ENCODE measurements around the gene IFTAP. TPM values are rescaled to one million over a fixed set of nuclear protein-coding genes. Genes with fewer than 3 reads are reported as not detected.

The IFTAP gene
- total RNA-seq, 4 donors from 2014 or later: 22.1 to 35.3 (median 29.5) TPM

GRCh38 chr11:36600180-36600579 lies 5.9 kb downstream of the IFTAP start:
- peaks cover 6 to 11% of the 10 kb centered on the region in 2 donors for H3K4me1 ChIP-seq
- in situ Hi-C loops (cut with MboI; ENCODE audit: low sequenced_read_pairs in 4 of 4) (no loop called here), intact Hi-C loops (cut with DNase I; ENCODE audit: low total_unique reads) (no loop called here)
- no peaks in the 10 kb centered on the region for H3K36me3 ChIP-seq
- H3K4me3 ChIP-seq: no peak overlapping the region
- TF ChIP-seq CTCF (IDR thresholded peaks at IDR 0.05 in 4 of 5, conservative IDR thresholded peaks at IDR 0.05 in 1 of 5): no peak
- TF ChIP-seq POLR2A (IDR thresholded peaks at IDR 0.05): no peak
- no peaks in the 10 kb centered on the region for H3K9me3 ChIP-seq
- no peak for ATAC-seq
- DNase-seq: no peak
- no peak overlapping the region for H3K27ac ChIP-seq
- no peaks in the 10 kb centered on the region for H3K27me3 ChIP-seq

GRCh38 chr11:36601155-36601554 lies 6.9 kb downstream of the IFTAP start:
- Histone ChIP-seq H3K27me3 (no peaks in the 10 kb centered on the region), H3K4me3 (no peak overlapping the region), H3K4me1 (peaks cover 0 to 5% of the 10 kb centered on the region in 2 donors), H3K27ac (no peak overlapping the region), H3K36me3 (no peaks in the 10 kb centered on the region), H3K9me3 (no peaks in the 10 kb centered on the region)
- intact Hi-C loops (cut with DNase I; ENCODE audit: low total_unique reads) (no loop called here), in situ Hi-C loops (cut with MboI; ENCODE audit: low sequenced_read_pairs in 4 of 4) (no loop called here)
- DNase-seq (no peak), ATAC-seq (no peak)
- no peak for TF ChIP-seq POLR2A (IDR thresholded peaks at IDR 0.05)

- intact Hi-C loops (cut with DNase I; ENCODE audit: low total_unique reads) (no loop called here), in situ Hi-C loops (cut with MboI; ENCODE audit: low sequenced_read_pairs in 4 of 4) (no loop called here)
- H3K4me3 ChIP-seq: no peak overlapping the region
- H3K4me1 ChIP-seq: peaks cover 0 to 5% of the 10 kb centered on the region in 2 donors
- ATAC-seq: no peak
- no peaks in the 10 kb centered on the region for H3K36me3 ChIP-seq
- DNase-seq: no peak
- no peak overlapping the region for H3K27ac ChIP-seq
- H3K9me3 ChIP-seq: no peaks in the 10 kb centered on the region
- no peaks in the 10 kb centered on the region for H3K27me3 ChIP-seq
- TF ChIP-seq POLR2A (IDR thresholded peaks at IDR 0.05): no peak
- TF ChIP-seq CTCF (IDR thresholded peaks at IDR 0.05 in 4 of 5, conservative IDR thresholded peaks at IDR 0.05 in 1 of 5): no peak
Observed at GRCh38 chr11:36602135-36602534, 7.8 kb downstream of the IFTAP start.

- Histone ChIP-seq H3K4me1 (peaks cover 0 to 5% of the 10 kb centered on the region in 2 donors), H3K9me3 (no peaks in the 10 kb centered on the region), H3K27ac (no peak overlapping the region), H3K36me3 (peaks cover 0 to 5% of the 10 kb centered on the region in 2 donors), H3K4me3 (no peak overlapping the region), H3K27me3 (no peaks in the 10 kb centered on the region)
- ATAC-seq: no peak
- intact Hi-C loops (cut with DNase I; ENCODE audit: low total_unique reads): no loop called here
- no peak for TF ChIP-seq POLR2A (IDR thresholded peaks at IDR 0.05)
- TF ChIP-seq CTCF (IDR thresholded peaks at IDR 0.05 in 4 of 5, conservative IDR thresholded peaks at IDR 0.05 in 1 of 5): no peak
- DNase-seq: no peak
- in situ Hi-C loops (cut with MboI; ENCODE audit: low sequenced_read_pairs in 4 of 4): no loop called here
Observed at GRCh38 chr11:36605221-36606216, 11.2 kb downstream of the IFTAP start.

- no peak for DNase-seq
- H3K9me3 ChIP-seq: no peaks in the 10 kb centered on the region
- no peaks in the 10 kb centered on the region for H3K27me3 ChIP-seq
- peaks cover 0 to 13% of the 10 kb centered on the region in 2 donors for H3K36me3 ChIP-seq
- in situ Hi-C loops (cut with MboI; ENCODE audit: low sequenced_read_pairs in 4 of 4): no loop called here
- no peak overlapping the region for H3K4me3 ChIP-seq
- no peak for ATAC-seq
- intact Hi-C loops (cut with DNase I; ENCODE audit: low total_unique reads): no loop called here
- peaks cover 0 to 5% of the 10 kb centered on the region in 2 donors for H3K4me1 ChIP-seq
- TF ChIP-seq CTCF (IDR thresholded peaks at IDR 0.05 in 4 of 5, conservative IDR thresholded peaks at IDR 0.05 in 1 of 5) (no peak), POLR2A (IDR thresholded peaks at IDR 0.05) (no peak)
- H3K27ac ChIP-seq: no peak overlapping the region
Observed at GRCh38 chr11:36608491-36609199, 14.3 kb downstream of the IFTAP start.

All from gastrocnemius medialis (tissue), 4 donors.